NT2/D1 (cell line): ENCODE results near the gene NF1.

ENCODE experiments used
- SUZ12 ChIP-seq: IDR thresholded peaks from 2 replicates; pipeline ENCODE4 v1.6.1; 2011; ENCODE audit not compliant: insufficient read length, insufficient read depth; ENCODE audit errors: extremely low read depth
- ZNF274 ChIP-seq: IDR thresholded peaks from 2 replicates; pipeline ENCODE4 v1.6.1; 2011; ENCODE audit warnings: mild to moderate bottlenecking, low read depth, low read length

DNA sequence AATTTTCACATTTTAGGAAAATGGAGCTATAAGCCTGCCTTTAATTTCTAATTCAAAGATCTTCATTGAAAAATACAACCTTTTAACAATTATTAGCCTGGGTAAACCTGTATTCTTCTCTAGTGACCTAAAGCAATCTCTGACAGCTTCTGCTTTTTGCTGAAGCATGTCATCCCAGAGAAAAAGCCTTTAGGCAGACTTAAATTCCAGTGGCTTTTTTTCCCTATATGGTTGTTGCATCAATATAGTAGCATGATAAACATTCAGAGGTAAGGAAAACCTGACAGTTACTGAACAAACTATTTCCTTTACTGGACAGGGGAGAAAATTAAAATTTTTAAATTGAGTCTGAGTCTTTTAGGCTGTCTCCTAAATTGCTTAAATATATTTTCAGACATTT is 234.4 kb downstream of the NF1 start:
- TF ChIP-seq SUZ12 (no peak), ZNF274 (no peak)
